Measurements from ENCODE around the gene CDH13. TPM values are rescaled to one million over a fixed set of nuclear protein-coding genes. Genes with fewer than 3 reads are reported as not detected.

CDH13 gene
- total RNA-seq, 1 donor from 2014 or later: 20.9 TPM

- Histone ChIP-seq H3K4me3 (ENCODE audit: low read length in 3 of 3) (no peak overlapping the region), H3K9ac (ENCODE audit: low read depth in 1 of 3, low read length in 3 of 3) (no peak overlapping the region), H3K36me3 (ENCODE audit: control insufficient read depth in 3 of 3, insufficient read depth in 3 of 3, low read length in 3 of 3) (no peaks in the 10 kb centered on the region), H3K27me3 (ENCODE audit: control insufficient read depth in 3 of 3, insufficient read depth in 3 of 3, low read length in 3 of 3) (no peaks in the 10 kb centered on the region), H3K9me3 (ENCODE audit: control insufficient read depth in 3 of 3, low read length in 3 of 3) (no peaks in the 10 kb centered on the region), H3K4me1 (ENCODE audit: control insufficient read depth in 3 of 3, insufficient read depth in 3 of 3, low read length in 3 of 3) (peaks cover 0 to 12% (median 0%) of the 10 kb centered on the region in 3 donors), H3K27ac (ENCODE audit: low read depth, low read length) (no peak overlapping the region)
Measured at GRCh38 chr16:83109490-83110125, 482.8 kb downstream of the CDH13 start.

- no peaks in the 10 kb centered on the region for H3K36me3 ChIP-seq (ENCODE audit: control insufficient read depth in 3 of 3, insufficient read depth in 3 of 3, low read length in 3 of 3)
- H3K9ac ChIP-seq (ENCODE audit: low read depth in 1 of 3, low read length in 3 of 3): no peak overlapping the region
- H3K9me3 ChIP-seq (ENCODE audit: control insufficient read depth in 3 of 3, low read length in 3 of 3): no peaks in the 10 kb centered on the region
- H3K27me3 ChIP-seq (ENCODE audit: control insufficient read depth in 3 of 3, insufficient read depth in 3 of 3, low read length in 3 of 3): no peaks in the 10 kb centered on the region
- no peak overlapping the region for H3K4me3 ChIP-seq (ENCODE audit: low read length in 3 of 3)
- peaks cover 0 to 16% (median 1%) of the 10 kb centered on the region in 3 donors for H3K4me1 ChIP-seq (ENCODE audit: control insufficient read depth in 3 of 3, insufficient read depth in 3 of 3, low read length in 3 of 3)
- H3K27ac ChIP-seq (ENCODE audit: low read depth, low read length): no peak overlapping the region
Measured at GRCh38 chr16:83110269-83110668, 483.5 kb downstream of the CDH13 start.

GRCh38 chr16:83113317-83113716 is 486.5 kb downstream of the CDH13 start:
- Histone ChIP-seq H3K4me3 (ENCODE audit: low read length in 3 of 3) (no peak overlapping the region), H3K9ac (ENCODE audit: low read depth in 1 of 3, low read length in 3 of 3) (no peak overlapping the region), H3K9me3 (ENCODE audit: control insufficient read depth in 3 of 3, low read length in 3 of 3) (no peaks in the 10 kb centered on the region), H3K27ac (ENCODE audit: low read depth, low read length) (no peak overlapping the region), H3K36me3 (ENCODE audit: control insufficient read depth in 3 of 3, insufficient read depth in 3 of 3, low read length in 3 of 3) (peaks cover 0 to 2% (median 0%) of the 10 kb centered on the region in 3 donors), H3K27me3 (ENCODE audit: control insufficient read depth in 3 of 3, insufficient read depth in 3 of 3, low read length in 3 of 3) (no peaks in the 10 kb centered on the region), H3K4me1 (ENCODE audit: control insufficient read depth in 3 of 3, insufficient read depth in 3 of 3, low read length in 3 of 3) (peaks cover 8 to 31% (median 10%) of the 10 kb centered on the region in 3 donors)

GRCh38 chr16:83113811-83114210 is 487.0 kb downstream of the CDH13 start:
- no peak overlapping the region for H3K27ac ChIP-seq (ENCODE audit: low read depth, low read length)
- H3K36me3 ChIP-seq (ENCODE audit: control insufficient read depth in 3 of 3, insufficient read depth in 3 of 3, low read length in 3 of 3): peaks cover 0 to 2% (median 0%) of the 10 kb centered on the region in 3 donors
- H3K27me3 ChIP-seq (ENCODE audit: control insufficient read depth in 3 of 3, insufficient read depth in 3 of 3, low read length in 3 of 3): no peaks in the 10 kb centered on the region
- no peak overlapping the region for H3K9ac ChIP-seq (ENCODE audit: low read depth in 1 of 3, low read length in 3 of 3)
- peaks cover 8 to 31% (median 10%) of the 10 kb centered on the region in 3 donors for H3K4me1 ChIP-seq (ENCODE audit: control insufficient read depth in 3 of 3, insufficient read depth in 3 of 3, low read length in 3 of 3)
- no peaks in the 10 kb centered on the region for H3K9me3 ChIP-seq (ENCODE audit: control insufficient read depth in 3 of 3, low read length in 3 of 3)
- H3K4me3 ChIP-seq (ENCODE audit: low read length in 3 of 3): no peak overlapping the region

GRCh38 chr16:83115491-83116232 is 488.9 kb downstream of the CDH13 start:
- H3K36me3 ChIP-seq (ENCODE audit: control insufficient read depth in 3 of 3, insufficient read depth in 3 of 3, low read length in 3 of 3): peaks cover 0 to 2% (median 0%) of the 10 kb centered on the region in 3 donors
- H3K4me1 ChIP-seq (ENCODE audit: control insufficient read depth in 3 of 3, insufficient read depth in 3 of 3, low read length in 3 of 3): peaks cover 8 to 31% (median 10%) of the 10 kb centered on the region in 3 donors
- H3K27ac ChIP-seq (ENCODE audit: low read depth, low read length): no peak overlapping the region
- H3K4me3 ChIP-seq (ENCODE audit: low read length in 3 of 3): no peak overlapping the region
- H3K9ac ChIP-seq (ENCODE audit: low read depth in 1 of 3, low read length in 3 of 3): no peak overlapping the region
- H3K9me3 ChIP-seq (ENCODE audit: control insufficient read depth in 3 of 3, low read length in 3 of 3): no peaks in the 10 kb centered on the region
- no peaks in the 10 kb centered on the region for H3K27me3 ChIP-seq (ENCODE audit: control insufficient read depth in 3 of 3, insufficient read depth in 3 of 3, low read length in 3 of 3)

GRCh38 chr16:83116274-83116892 is 489.6 kb downstream of the CDH13 start:
- Histone ChIP-seq H3K4me3 (ENCODE audit: low read length in 3 of 3) (no peak overlapping the region), H3K36me3 (ENCODE audit: control insufficient read depth in 3 of 3, insufficient read depth in 3 of 3, low read length in 3 of 3) (peaks cover 0 to 2% (median 0%) of the 10 kb centered on the region in 3 donors), H3K27me3 (ENCODE audit: control insufficient read depth in 3 of 3, insufficient read depth in 3 of 3, low read length in 3 of 3) (no peaks in the 10 kb centered on the region), H3K9me3 (ENCODE audit: control insufficient read depth in 3 of 3, low read length in 3 of 3) (no peaks in the 10 kb centered on the region), H3K4me1 (ENCODE audit: control insufficient read depth in 3 of 3, insufficient read depth in 3 of 3, low read length in 3 of 3) (peaks cover 8 to 31% (median 10%) of the 10 kb centered on the region in 3 donors), H3K27ac (ENCODE audit: low read depth, low read length) (no peak overlapping the region), H3K9ac (ENCODE audit: low read depth in 1 of 3, low read length in 3 of 3) (no peak overlapping the region)

GRCh38 chr16:83117810-83118209 is 491.0 kb downstream of the CDH13 start:
- no peak overlapping the region for H3K4me3 ChIP-seq (ENCODE audit: low read length in 3 of 3)
- no peaks in the 10 kb centered on the region for H3K9me3 ChIP-seq (ENCODE audit: control insufficient read depth in 3 of 3, low read length in 3 of 3)
- no peak overlapping the region for H3K9ac ChIP-seq (ENCODE audit: low read depth in 1 of 3, low read length in 3 of 3)
- H3K27me3 ChIP-seq (ENCODE audit: control insufficient read depth in 3 of 3, insufficient read depth in 3 of 3, low read length in 3 of 3): no peaks in the 10 kb centered on the region
- peaks cover 0 to 2% (median 0%) of the 10 kb centered on the region in 3 donors for H3K36me3 ChIP-seq (ENCODE audit: control insufficient read depth in 3 of 3, insufficient read depth in 3 of 3, low read length in 3 of 3)
- H3K27ac ChIP-seq (ENCODE audit: low read depth, low read length): no peak overlapping the region
- peaks cover 8 to 31% (median 10%) of the 10 kb centered on the region in 3 donors for H3K4me1 ChIP-seq (ENCODE audit: control insufficient read depth in 3 of 3, insufficient read depth in 3 of 3, low read length in 3 of 3)

- Histone ChIP-seq H3K27me3 (ENCODE audit: control insufficient read depth in 3 of 3, insufficient read depth in 3 of 3, low read length in 3 of 3) (no peaks in the 10 kb centered on the region), H3K36me3 (ENCODE audit: control insufficient read depth in 3 of 3, insufficient read depth in 3 of 3, low read length in 3 of 3) (peaks cover 0 to 2% (median 0%) of the 10 kb centered on the region in 3 donors), H3K9ac (ENCODE audit: low read depth in 1 of 3, low read length in 3 of 3) (no peak overlapping the region), H3K9me3 (ENCODE audit: control insufficient read depth in 3 of 3, low read length in 3 of 3) (no peaks in the 10 kb centered on the region), H3K27ac (ENCODE audit: low read depth, low read length) (no peak overlapping the region), H3K4me3 (ENCODE audit: low read length in 3 of 3) (no peak overlapping the region), H3K4me1 (ENCODE audit: control insufficient read depth in 3 of 3, insufficient read depth in 3 of 3, low read length in 3 of 3) (peaks cover 8 to 30% (median 10%) of the 10 kb centered on the region in 3 donors)
Measured at GRCh38 chr16:83118365-83118764, 491.6 kb downstream of the CDH13 start.

- H3K4me1 ChIP-seq (ENCODE audit: control insufficient read depth in 3 of 3, insufficient read depth in 3 of 3, low read length in 3 of 3): no peaks in the 10 kb centered on the region
- peaks cover 0 to 3% (median 0%) of the 10 kb centered on the region in 3 donors for H3K9me3 ChIP-seq (ENCODE audit: control insufficient read depth in 3 of 3, low read length in 3 of 3)
- H3K27ac ChIP-seq (ENCODE audit: low read depth, low read length): no peak overlapping the region
- peaks cover 3 to 9% (median 7%) of the 10 kb centered on the region in 3 donors for H3K36me3 ChIP-seq (ENCODE audit: control insufficient read depth in 3 of 3, insufficient read depth in 3 of 3, low read length in 3 of 3)
- H3K27me3 ChIP-seq (ENCODE audit: control insufficient read depth in 3 of 3, insufficient read depth in 3 of 3, low read length in 3 of 3): no peaks in the 10 kb centered on the region
- no peak overlapping the region for H3K4me3 ChIP-seq (ENCODE audit: low read length in 3 of 3)
- H3K9ac ChIP-seq (ENCODE audit: low read depth in 1 of 3, low read length in 3 of 3): no peak overlapping the region
Measured at GRCh38 chr16:83125999-83126568, 499.3 kb downstream of the CDH13 start.

All from skeletal muscle tissue (tissue), 4 donors.